GM18951 (cell line): Measurements from ENCODE around the gene FIZ1.
A peak's percentile ranks its signal among the peaks of the same experiment; 100 is the strongest.

Experiments used
- POLR2A ChIP-seq: IDR thresholded peaks from 4 replicates; pipeline ENCODE4 v1.6.1; 2011; ENCODE audit warnings: mild to moderate bottlenecking; ENCODE audit not compliant: insufficient read length, insufficient read depth; ENCODE audit errors: extremely low read depth
- in situ Hi-C: fragments of 300-500 bp; cut with MboI; formaldehyde crosslinking; loops from one replicate; pipeline ENCODE4 v1.12.0; 2022; ENCODE audit warnings: low sequenced_read_pairs, mixed read lengths, inconsistent platforms; ENCODE audit not compliant: unreplicated experiment

FIZ1 gene

GRCh38 chr19:55602104-55603001 lies 3.0 kb upstream of the FIZ1 start:
- in situ Hi-C loops: no loop called here
- TF ChIP-seq POLR2A: no peak

- in situ Hi-C loops: no loop called here
- TF ChIP-seq POLR2A: no peak
Measured at GRCh38 chr19:55601084-55601483, 1.8 kb upstream of the FIZ1 start.

- in situ Hi-C loops: no loop called here
- TF ChIP-seq POLR2A: peak; percentile 53
Measured at GRCh38 chr19:55600662-55601028, 1.3 kb upstream of the FIZ1 start.

DNA sequence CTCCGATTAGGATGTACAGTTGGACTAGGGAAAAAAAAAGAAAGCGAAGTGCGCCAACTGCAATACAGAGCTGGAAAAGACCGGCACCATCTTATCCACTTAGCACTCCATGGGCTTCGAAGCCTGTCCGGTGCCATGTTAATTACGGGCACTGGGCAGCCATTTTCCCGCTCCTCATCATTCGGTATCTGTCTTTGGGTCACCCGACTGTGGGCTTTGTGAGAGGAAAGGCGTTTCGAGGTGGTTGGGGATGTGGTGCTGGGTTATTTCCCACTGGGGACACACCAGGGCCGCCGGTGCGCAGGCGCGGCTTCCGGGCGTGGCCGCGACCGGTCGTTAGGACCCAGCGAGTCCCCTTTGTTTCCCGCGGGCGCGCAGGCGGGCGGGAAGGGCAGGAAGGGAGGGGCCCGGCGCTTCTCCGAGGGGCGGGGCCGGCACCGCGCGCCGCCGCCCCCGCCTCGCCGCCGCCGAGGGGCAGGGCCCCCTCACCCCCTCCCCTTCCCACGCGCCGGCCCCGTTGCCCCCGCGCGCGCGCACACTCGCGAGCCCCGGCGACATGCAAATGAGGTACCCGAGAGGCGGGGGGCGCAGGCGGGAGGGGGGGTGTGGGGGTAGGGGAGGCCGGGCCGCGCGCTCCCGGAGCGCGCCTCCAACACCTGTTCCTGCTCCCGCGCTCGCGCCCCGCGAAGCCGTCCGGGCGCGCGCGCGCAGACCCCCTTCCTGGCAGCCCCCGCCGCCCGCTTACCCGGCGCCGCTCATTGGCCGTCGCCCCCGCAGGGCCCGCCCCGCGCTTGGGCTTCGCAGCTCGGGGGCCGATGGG lies 735 bp upstream of the FIZ1 start, which contains the start of gene ZNF524:
Gene ZNF524, plus strand, starts transcription at position 447 of the 820 bp plus-strand sequence. CDS start 1,825 bp downstream, outside the sequence.
- TF ChIP-seq POLR2A: peak; percentile 41
- in situ Hi-C loops: no loop called here

GRCh38 chr19:55598719-55599467 lies 424 bp downstream of the FIZ1 start:
- peak; percentile 66 for TF ChIP-seq POLR2A
- in situ Hi-C loops: no loop called here

GRCh38 chr19:55598034-55598433 lies 1.3 kb downstream of the FIZ1 start:
- in situ Hi-C loops: no loop called here
- no peak for TF ChIP-seq POLR2A

DNA sequence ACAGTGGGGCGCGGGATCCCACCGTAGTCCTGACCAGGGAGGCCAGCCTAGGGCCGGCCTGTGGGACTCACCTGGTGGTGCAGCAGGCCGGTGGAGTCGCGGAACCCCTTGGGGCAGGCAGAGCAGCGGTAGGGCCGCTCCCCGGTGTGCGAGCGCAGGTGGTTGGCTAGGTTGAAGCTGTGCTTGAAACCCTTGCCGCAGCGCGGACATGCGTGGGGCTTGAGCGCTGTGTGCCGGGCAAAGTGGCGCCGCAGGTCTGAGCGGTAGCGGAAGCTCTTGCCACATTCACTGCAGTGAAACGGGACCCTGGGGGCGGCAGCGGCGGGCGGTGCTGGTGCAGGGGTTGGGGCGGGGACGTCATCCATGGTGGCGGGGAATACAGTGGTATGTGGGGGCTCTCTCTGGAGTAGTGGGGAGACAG lies 1.8 kb downstream of the FIZ1 start:
- in situ Hi-C loops: no loop called here
- TF ChIP-seq POLR2A: no peak

- no peak for TF ChIP-seq POLR2A
- in situ Hi-C loops: no loop called here
Measured at GRCh38 chr19:55596304-55596703, 3.0 kb downstream of the FIZ1 start.

GRCh38 chr19:55594996-55595545 lies 4.2 kb downstream of the FIZ1 start:
- in situ Hi-C loops: no loop called here
- TF ChIP-seq POLR2A: no peak

DNA sequence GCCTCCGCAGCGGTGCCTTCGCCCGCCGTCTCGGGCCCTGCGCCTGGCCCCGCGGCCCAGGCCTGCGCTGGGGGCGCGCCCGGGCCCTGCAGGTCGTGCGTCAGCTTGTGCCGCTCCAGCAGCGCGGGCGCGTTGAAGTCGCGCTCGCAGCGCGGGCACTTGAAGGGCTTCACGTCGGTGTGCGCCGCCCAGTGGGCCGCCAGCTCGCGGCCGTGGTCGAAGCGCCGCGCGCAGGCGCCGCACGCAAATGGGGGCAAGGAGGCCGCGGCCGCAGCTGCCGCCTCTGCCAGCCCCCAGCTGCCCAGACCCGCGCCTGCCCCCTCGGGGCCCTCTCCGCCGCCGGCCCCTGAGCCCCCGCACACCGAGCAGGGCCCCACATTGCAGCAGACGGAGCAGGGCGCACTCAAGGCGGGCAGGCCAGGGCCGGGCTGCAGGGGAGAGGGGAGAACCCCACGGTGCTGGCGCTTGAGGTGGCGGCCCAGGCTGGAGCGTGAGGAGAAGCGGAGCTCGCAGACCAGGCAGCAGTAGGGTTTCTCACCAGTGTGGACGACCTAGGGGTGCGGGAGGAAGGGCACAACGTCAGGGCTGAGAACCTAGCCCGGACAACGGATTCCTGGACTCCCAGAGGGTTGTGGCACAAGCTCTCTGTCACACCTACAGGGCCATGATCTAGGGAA lies 6.1 kb downstream of the FIZ1 start:
- in situ Hi-C loops: no loop called here
- TF ChIP-seq POLR2A: no peak

DNA sequence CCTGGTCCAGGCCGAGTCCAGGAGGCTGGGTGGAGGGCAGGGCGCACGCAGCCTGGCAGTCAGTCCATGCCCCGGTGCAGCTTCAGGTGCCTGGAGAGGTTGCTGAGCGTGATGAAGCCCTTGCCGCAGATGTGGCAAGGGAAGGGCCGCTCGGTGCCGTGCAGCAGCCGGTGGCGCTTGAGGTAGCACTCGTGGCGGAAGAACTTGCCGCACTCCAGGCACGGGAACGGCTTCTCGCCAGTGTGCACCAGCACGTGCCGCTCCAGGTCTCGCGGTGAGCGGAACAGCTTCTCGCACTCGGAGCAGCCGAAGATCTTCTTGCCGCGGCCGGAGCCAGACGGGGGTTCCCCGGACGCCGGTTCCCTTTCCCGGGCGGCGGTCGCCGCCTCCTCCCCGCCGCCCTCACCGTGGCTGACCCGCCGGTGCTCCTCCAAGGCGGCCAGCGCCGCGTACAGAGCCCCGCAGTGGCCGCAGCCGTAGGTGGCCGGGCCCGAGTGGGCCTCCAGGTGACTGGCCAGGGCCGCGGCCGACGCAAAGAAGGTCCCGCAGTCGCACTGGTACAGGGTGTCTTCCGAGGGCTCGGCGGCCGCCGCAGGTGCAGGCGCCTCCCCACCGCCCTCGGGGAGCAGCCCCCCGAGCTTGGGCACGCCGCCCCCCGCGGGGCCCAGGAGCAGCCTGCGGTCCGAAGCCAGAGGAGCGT lies 6.8 kb downstream of the FIZ1 start:
- no peak for TF ChIP-seq POLR2A
- in situ Hi-C loops: no loop called here

GRCh38 chr19:55591555-55591954 lies 7.8 kb downstream of the FIZ1 start:
- no peak for TF ChIP-seq POLR2A
- in situ Hi-C loops: no loop called here
